HEK293 (cell line): ENCODE measurements around the gene TRAPPC5.

ENCODE experiments used
- CTCF ChIP-seq: fragments of 450-650 bp; formaldehyde crosslinking; IDR thresholded peaks from 2 replicates; pipeline ENCODE4 v1.5.1; 2016; ENCODE audit warnings: missing biosample characterization, missing genetic modification characterization
- HOXA7 ChIP-seq: sonication (generic); formaldehyde crosslinking; IDR thresholded peaks from 2 replicates; pipeline ENCODE4 v1.8.1; 2022; ENCODE audit warnings: missing genetic modification reagents, borderline replicate concordance
- SP2 ChIP-seq: fragments of 450-650 bp; formaldehyde crosslinking; IDR thresholded peaks from 2 replicates; pipeline ENCODE4 v1.5.1; 2016; ENCODE audit warnings: missing biosample characterization, missing genetic modification characterization
- YY2 ChIP-seq: fragments of 450-650 bp; formaldehyde crosslinking; IDR thresholded peaks from 2 replicates; pipeline ENCODE4 v1.5.1; 2016; ENCODE audit warnings: missing biosample characterization, missing genetic modification characterization
- ZBTB17 ChIP-seq: fragments of 450-650 bp; formaldehyde crosslinking; IDR thresholded peaks from 2 replicates; pipeline ENCODE4 v1.5.1; 2016; ENCODE audit warnings: missing biosample characterization, missing genetic modification characterization
- ZFHX2 ChIP-seq: fragments of 450-650 bp; formaldehyde crosslinking; conservative IDR thresholded peaks from 2 replicates; pipeline ENCODE4 v1.5.1; 2016; ENCODE audit warnings: missing biosample characterization, missing genetic modification characterization
- ZIC2 ChIP-seq: fragments of 450-650 bp; formaldehyde crosslinking; IDR thresholded peaks from 2 replicates; pipeline ENCODE4 v1.5.1; 2016; ENCODE audit warnings: missing biosample characterization, missing genetic modification characterization
- ZNF16 ChIP-seq: fragments of 450-650 bp; formaldehyde crosslinking; IDR thresholded peaks from 2 replicates; pipeline ENCODE4 v1.5.1; 2016; ENCODE audit warnings: low read depth, missing biosample characterization, missing genetic modification characterization
- ZNF23 ChIP-seq: fragments of 450-650 bp; formaldehyde crosslinking; IDR thresholded peaks from 2 replicates; pipeline ENCODE4 v1.5.1; 2016; ENCODE audit warnings: missing biosample characterization, missing genetic modification characterization, borderline replicate concordance
- ZNF529 ChIP-seq: fragments of 450-650 bp; formaldehyde crosslinking; IDR thresholded peaks from 2 replicates; pipeline ENCODE4 v1.5.1; 2017; ENCODE audit warnings: missing genetic modification characterization, missing biosample characterization; ENCODE audit not compliant: insufficient replicate concordance
- ZNF558 ChIP-seq: fragments of 450-650 bp; formaldehyde crosslinking; IDR thresholded peaks from 2 replicates; pipeline ENCODE4 v1.5.1; 2016; ENCODE audit warnings: missing biosample characterization, missing genetic modification characterization
- ZNF768 ChIP-seq: fragments of 450-650 bp; formaldehyde crosslinking; IDR thresholded peaks from 2 replicates; pipeline ENCODE4 v1.5.1; 2018; ENCODE audit warnings: missing biosample characterization, mild to moderate bottlenecking, missing genetic modification characterization
- TF ChIP-seq, protein P1 (sequence below): fragments of 450-650 bp; formaldehyde crosslinking; IDR thresholded peaks from 2 replicates; pipeline ENCODE4 v1.5.1; 2017; ENCODE audit warnings: missing biosample characterization, missing genetic modification characterization

GRCh38 chr19:7730286-7731217 lies 49.9 kb downstream of the TRAPPC5 start:
- no peak for TF ChIP-seq CTCF
- no peak for TF ChIP-seq HOXA7 (CRISPR knock-in tag)
- TF ChIP-seq ZBTB17 (tag by site-specific recombination), result no peak
- TF ChIP-seq ZNF558, result no peak
- TF ChIP-seq ZNF16 (tag by site-specific recombination), result no peak
- no peak for TF ChIP-seq YY2 (tag by site-specific recombination)
- TF ChIP-seq ZIC2, result no peak
- TF ChIP-seq ZNF529 (tag by site-specific recombination), result no peak
- no peak for TF ChIP-seq SP2 (tag by site-specific recombination)
- TF ChIP-seq ZFHX2 (tag by site-specific recombination), result no peak
- no peak for TF ChIP-seq ZNF23
- TF ChIP-seq ZNF768 (tag by site-specific recombination), result no peak
- TF ChIP-seq, protein P1, sequence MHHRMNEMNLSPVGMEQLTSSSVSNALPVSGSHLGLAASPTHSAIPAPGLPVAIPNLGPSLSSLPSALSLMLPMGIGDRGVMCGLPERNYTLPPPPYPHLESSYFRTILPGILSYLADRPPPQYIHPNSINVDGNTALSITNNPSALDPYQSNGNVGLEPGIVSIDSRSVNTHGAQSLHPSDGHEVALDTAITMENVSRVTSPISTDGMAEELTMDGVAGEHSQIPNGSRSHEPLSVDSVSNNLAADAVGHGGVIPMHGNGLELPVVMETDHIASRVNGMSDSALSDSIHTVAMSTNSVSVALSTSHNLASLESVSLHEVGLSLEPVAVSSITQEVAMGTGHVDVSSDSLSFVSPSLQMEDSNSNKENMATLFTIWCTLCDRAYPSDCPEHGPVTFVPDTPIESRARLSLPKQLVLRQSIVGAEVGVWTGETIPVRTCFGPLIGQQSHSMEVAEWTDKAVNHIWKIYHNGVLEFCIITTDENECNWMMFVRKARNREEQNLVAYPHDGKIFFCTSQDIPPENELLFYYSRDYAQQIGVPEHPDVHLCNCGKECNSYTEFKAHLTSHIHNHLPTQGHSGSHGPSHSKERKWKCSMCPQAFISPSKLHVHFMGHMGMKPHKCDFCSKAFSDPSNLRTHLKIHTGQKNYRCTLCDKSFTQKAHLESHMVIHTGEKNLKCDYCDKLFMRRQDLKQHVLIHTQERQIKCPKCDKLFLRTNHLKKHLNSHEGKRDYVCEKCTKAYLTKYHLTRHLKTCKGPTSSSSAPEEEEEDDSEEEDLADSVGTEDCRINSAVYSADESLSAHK (tag by site-specific recombination), result no peak
